ENCODE results near the gene ABCC3.

ABCC3 gene, protein sequence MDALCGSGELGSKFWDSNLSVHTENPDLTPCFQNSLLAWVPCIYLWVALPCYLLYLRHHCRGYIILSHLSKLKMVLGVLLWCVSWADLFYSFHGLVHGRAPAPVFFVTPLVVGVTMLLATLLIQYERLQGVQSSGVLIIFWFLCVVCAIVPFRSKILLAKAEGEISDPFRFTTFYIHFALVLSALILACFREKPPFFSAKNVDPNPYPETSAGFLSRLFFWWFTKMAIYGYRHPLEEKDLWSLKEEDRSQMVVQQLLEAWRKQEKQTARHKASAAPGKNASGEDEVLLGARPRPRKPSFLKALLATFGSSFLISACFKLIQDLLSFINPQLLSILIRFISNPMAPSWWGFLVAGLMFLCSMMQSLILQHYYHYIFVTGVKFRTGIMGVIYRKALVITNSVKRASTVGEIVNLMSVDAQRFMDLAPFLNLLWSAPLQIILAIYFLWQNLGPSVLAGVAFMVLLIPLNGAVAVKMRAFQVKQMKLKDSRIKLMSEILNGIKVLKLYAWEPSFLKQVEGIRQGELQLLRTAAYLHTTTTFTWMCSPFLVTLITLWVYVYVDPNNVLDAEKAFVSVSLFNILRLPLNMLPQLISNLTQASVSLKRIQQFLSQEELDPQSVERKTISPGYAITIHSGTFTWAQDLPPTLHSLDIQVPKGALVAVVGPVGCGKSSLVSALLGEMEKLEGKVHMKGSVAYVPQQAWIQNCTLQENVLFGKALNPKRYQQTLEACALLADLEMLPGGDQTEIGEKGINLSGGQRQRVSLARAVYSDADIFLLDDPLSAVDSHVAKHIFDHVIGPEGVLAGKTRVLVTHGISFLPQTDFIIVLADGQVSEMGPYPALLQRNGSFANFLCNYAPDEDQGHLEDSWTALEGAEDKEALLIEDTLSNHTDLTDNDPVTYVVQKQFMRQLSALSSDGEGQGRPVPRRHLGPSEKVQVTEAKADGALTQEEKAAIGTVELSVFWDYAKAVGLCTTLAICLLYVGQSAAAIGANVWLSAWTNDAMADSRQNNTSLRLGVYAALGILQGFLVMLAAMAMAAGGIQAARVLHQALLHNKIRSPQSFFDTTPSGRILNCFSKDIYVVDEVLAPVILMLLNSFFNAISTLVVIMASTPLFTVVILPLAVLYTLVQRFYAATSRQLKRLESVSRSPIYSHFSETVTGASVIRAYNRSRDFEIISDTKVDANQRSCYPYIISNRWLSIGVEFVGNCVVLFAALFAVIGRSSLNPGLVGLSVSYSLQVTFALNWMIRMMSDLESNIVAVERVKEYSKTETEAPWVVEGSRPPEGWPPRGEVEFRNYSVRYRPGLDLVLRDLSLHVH (N-terminal part only)

DNA sequence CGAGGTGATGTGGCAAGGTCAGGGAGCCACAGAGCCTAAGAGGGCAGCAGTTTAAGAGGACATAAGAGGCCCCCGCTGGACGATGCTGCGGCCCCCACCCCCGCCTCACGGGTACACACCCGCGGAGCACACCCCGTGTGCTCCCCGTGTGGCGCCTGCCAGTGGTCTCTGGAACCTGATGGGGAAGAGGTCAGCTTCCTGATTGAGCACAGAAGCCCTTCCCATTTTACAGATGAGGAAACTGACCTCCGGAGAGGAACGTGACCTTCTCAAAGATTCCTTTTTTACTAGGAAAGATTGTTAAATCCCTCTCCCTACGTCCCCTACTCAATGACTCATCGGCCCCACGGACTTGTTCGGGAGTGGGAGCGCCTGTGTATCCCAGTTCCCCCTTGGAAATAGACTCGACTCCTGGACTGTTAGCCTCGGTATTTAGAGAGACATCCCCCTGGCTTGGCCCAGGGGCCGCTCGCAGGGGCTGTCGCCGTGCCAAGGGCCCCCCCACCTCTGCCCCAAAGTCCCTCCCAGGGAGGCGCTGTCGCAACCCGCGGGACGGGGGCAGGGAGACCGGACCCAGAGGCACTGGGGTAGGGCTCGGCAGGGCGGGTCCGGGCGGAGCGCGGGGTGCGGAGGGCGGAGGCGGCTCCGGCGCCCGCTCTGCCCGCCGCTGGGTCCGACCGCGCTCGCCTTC is at the start of gene ABCC3:
Gene ABCC3, plus strand, starts transcription at position 658 of the 691 bp plus-strand sequence. CDS start 56 bp downstream, outside the sequence.
- no peak for DNase-seq (ENCODE audit: low read depth)

DNA sequence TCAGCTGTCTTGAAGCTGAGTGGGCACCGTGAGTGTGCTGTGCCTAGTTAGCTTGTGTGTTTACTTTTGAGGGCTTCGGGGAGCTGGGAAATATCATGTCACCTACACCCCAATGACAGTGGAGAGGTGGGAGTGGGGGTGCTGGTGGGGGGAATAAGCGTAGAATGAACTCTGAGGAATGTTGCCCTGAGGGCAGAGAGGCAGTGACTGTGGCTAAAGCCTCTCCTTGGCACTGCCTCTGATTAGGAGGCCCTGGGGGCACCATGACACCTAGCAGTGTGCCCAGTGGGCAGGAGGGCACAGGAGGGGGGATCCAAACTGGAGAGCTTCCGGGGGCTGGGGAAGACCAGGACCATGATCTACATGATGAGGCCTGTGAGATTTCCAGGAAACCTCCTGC is 49.3 kb upstream of the ABCC3 start:
- no peak for DNase-seq (ENCODE audit: low read depth)

- no peak for DNase-seq (ENCODE audit: low read depth)
Observed at GRCh38 chr17:50585891-50586290, 48.8 kb upstream of the ABCC3 start.

GRCh38 chr17:50586421-50587247 is 48.0 kb upstream of the ABCC3 start:
- no peak for DNase-seq (ENCODE audit: low read depth)

DNA sequence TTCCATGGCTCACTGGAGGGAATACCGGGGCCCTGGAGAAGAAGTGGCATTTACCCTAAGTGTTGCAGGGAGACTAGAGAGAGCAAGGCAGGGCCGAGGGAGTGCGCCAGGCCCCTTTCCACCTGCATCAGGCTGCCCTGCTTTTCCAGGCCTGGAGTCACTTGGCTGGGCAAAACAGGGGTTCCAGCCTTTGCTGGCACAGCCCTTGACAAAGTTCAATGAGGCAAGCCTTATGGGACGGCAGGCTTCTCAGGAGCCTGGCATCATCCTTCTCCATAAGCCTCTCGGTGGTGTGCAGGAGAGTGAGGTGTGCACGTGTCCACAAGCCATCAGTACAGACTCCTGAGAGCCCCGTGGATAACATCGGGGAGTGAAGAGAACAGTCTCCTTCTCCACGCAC is 47.1 kb upstream of the ABCC3 start:
- no peak for DNase-seq (ENCODE audit: low read depth)

GRCh38 chr17:50588391-50589049 is 46.2 kb upstream of the ABCC3 start:
- DNase-seq (ENCODE audit: low read depth), result no peak

GRCh38 chr17:50589095-50589705 is 45.5 kb upstream of the ABCC3 start:
- DNase-seq (ENCODE audit: low read depth), result no peak

DNA sequence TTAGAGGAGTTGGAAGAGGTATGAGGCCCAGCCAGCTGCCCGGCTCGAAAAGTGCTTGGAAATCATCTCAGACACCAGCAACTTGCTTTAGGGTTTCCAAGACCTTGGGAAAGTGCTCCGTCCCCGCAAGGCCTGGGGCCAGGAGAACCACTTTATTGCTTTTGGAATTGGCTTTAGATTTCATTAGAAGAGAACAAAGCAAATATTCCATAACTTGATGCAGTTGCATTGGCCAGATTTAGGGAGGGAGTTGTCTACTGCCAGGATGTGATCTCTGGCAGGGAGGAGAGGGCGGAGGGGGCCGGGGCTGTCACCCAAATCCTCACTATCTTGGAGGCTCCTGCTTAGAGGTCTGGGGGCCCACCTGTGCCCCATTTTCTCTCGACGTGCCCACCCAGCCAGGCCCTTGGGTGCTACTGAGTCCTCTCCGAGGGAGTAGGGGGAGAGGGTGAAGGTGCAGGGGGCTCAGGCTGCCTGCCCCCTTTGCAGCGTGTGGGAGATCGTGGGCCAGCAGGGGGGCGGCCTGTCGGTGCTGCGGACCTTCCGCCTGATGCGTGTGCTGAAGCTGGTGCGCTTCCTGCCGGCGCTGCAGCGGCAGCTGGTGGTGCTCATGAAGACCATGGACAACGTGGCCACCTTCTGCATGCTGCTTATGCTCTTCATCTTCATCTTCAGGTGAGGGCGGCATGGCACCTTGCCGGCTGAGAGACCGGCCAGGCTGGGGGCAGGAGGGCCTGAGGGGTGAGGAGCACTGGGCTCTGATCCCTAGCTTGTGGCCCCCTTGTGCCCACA is 43.5 kb upstream of the ABCC3 start:
- DNase-seq (ENCODE audit: low read depth), result no peak

DNA sequence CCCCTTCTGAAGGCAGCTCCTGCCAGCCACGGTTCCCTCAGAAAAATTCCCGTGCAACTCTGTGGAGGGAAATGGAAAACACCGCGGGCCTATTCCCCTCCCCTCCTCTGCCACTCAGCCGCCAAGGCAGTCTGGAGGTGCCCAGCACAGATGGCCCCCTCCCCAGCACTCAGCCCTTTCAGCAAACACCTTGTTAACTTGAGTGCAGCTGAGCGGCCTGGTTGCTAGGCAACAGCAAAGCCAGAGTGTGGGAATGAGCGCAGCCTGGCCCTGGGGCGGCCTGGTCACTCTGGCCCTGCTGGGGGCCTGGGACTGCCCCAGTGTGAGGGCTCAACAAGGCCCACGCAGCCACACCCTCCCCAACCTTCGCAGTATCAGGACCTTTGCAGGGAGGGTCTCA is 41.4 kb upstream of the ABCC3 start:
- no peak for DNase-seq (ENCODE audit: low read depth)

DNA sequence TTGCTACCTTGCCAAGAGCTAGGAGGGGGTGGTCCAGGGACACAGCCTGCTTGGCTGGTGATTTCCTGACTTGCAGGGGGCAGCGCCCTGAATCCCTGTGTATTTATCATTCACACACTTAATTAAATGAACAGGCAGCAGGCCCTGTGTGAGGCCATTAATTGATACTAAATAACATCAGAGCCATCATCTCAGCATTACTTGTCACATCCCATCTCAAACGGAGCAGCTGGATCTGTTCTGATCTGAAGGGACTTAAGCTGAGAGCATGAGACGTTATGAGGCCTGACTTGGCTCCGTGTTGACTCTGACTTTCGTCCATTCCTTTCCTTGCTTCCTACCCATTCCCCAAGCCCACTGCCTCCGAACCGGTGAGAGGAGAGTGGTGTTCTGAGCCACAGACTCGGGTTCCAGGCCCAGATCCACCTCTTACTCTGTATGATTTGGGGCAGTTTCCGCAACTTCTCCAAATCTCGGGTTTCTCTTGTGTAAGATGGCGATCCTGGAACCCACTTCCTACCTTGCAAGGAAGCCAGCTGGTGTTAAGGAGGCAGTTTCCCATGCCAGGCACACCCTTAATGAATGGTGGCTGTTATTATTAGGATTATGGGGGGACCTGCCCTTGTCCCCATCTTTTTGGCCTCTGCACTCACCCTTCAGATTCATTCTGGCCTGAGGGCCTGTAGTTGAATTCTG is 40.4 kb upstream of the ABCC3 start:
- DNase-seq (ENCODE audit: low read depth), result no peak

DNA sequence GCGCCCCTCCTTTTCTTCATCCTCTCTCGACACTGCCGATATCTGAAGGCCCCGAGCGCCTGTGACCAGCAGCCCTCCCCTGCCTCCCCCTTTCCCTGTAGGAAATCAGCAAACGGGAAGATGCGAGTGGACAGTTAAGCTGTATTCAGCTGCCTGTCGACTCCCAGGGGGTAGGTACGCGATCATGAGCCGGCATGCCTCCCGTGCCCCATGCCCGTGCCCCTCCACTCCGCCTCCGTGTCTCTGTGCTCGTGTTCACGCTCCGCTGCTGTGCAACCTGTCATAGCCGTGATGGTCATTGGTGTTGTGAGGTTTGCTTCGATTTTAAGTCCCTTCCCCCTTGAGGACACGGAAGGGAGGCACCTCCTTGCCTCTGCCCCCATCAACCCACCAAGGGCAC is 39.8 kb upstream of the ABCC3 start:
- DNase-seq (ENCODE audit: low read depth), result no peak

DNA sequence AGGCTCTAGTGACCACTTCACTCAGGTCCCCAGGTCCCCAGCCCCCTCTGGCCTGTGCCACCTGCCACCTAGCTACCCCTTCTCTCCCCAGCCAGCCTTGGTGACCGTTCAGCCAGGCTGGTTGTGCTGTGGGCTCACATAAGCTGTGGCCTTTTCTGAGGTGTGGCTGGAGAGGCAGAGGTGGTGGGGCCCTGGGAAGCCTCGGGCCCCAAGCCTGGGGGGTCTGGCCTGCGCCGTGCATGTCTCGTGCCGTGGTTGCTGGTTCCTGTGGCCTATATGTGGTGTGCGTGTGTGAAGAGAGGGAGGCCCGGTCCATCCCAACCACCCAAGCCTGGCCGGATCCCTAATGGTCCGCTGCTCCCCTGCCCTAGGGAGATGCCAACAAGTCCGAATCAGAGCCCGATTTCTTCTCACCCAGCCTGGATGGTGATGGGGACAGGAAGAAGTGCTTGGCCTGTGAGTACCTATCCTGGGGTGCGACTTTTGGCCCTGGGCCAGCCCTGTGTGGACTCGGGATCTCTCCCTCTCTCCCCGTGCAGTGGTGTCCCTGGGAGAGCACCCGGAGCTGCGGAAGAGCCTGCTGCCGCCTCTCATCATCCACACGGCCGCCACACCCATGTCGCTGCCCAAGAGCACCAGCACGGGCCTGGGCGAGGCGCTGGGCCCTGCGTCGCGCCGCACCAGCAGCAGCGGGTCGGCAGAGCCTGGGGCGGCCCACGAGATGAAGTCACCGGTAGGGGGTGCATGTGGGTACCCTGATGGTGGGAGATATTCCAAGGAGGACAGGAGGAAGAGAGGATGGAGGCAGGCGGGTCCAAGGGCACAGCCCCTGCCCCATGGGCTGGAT is 38.3 kb upstream of the ABCC3 start:
- no peak for DNase-seq (ENCODE audit: low read depth)

DNA sequence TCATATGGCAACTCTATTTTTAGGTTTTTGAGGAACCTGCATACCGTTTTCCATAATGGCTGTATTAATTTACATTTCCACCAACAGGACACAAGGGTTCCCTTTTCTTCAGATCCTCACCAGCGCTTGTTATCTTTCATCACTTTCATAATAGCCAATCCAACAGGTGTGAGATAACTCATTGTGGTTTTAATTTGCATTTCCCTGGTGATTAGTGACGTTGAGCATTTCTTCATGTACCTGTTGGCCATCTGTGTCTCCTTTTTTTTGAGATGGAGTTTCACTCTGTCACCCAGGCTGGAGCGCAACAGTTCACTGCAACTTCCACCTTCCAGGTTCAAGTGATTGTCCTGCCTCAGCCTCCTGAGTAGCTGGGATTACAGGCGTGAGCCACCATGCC is 36.2 kb upstream of the ABCC3 start:
- no peak for DNase-seq (ENCODE audit: low read depth)

DNA sequence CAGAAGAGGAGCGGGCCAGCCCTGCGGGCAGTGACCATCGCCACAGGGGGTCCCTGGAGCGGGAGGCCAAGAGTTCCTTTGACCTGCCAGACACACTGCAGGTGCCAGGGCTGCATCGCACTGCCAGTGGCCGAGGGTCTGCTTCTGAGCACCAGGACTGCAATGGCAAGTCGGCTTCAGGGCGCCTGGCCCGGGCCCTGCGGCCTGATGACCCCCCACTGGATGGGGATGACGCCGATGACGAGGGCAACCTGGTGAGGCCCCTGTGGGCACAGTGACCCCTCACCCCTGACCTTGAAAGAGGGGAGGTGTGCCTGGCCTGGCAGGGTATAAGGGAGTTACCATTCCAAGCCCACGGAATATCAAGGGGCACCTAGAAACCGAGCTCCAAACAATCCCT is 35.1 kb upstream of the ABCC3 start:
- DNase-seq (ENCODE audit: low read depth), result no peak

GRCh38 chr17:50601823-50602375 is 32.8 kb upstream of the ABCC3 start:
- DNase-seq (ENCODE audit: low read depth), result no peak

GRCh38 chr17:50602836-50603235 is 31.8 kb upstream of the ABCC3 start:
- no peak for DNase-seq (ENCODE audit: low read depth)

DNA sequence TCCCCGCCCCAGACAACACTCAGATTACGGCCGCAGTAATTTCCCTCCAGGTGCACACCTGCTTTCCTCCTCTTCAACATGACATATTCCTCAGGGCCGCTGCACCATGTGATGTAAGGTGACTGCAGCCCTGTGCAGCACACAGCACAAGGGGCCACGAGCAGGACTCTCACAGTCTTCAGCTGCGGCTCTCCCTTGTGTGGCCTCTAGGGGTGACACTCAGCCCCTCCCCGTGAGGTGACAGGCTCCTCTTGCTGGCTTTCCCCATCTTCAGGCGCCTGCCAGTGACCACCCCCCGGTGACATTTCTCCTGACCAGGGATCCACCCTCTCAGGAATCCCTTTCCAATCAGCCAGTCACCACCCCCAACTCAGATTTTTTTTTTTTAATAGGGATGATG is 31.3 kb upstream of the ABCC3 start:
- DNase-seq (ENCODE audit: low read depth), result no peak

All from stromal cell of bone marrow (primary cell).